RKO (cell line): ENCODE measurements around the gene CHPT1.

Source experiments
- DNase-seq: peaks from one replicate; pipeline ENCODE4 v3.0.0-alpha.2; 2016; ENCODE audit warnings: low spot score

Gene CHPT1

GRCh38 chr12:101763246-101763931, 65.9 kb downstream of the CHPT1 start:
- no peak for DNase-seq

GRCh38 chr12:101764051-101764792, 66.8 kb downstream of the CHPT1 start:
- DNase-seq = no peak

DNA sequence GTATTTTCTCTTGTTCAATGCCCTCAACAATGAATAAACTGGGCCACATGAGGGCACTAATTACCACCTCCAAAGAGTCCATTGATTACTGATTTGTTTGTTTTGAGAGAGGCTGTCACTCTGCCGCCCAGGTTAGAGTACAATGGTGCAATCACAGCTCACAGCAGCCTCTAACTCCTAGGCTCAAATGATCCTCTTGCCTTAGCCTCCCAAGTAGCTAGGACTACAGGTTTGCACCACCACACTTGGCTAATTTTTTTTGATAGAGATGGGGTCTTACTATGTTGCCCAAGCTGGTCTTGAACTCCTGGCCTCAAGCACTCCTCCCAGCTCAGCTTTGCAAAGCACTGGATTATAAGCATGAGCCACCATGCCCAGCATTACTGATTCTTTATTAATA, 70.1 kb downstream of the CHPT1 start:
- DNase-seq = no peak

- no peak for DNase-seq
These were observed 71.3 kb downstream of the CHPT1 start for GRCh38 chr12:101768781-101769180.

DNA sequence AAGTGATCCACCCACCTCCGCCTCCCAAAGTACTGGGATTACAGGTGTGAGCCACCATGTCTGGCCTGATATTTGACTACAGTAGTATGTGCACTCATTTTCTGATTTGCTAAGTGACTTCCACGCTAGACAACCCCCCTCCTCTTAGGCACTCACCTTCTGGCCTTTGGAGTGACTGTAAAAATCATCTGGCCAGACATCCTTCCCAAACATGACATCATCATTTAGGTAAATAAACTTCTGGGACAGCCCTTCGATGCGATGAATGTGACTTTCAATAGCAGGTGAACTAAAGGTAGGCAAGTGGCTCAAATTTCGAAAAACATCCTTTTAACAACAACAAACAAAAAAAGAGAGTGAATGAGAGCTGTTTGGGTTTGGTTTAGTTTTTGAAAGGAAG, 72.4 kb downstream of the CHPT1 start:
- DNase-seq = no peak

DNA sequence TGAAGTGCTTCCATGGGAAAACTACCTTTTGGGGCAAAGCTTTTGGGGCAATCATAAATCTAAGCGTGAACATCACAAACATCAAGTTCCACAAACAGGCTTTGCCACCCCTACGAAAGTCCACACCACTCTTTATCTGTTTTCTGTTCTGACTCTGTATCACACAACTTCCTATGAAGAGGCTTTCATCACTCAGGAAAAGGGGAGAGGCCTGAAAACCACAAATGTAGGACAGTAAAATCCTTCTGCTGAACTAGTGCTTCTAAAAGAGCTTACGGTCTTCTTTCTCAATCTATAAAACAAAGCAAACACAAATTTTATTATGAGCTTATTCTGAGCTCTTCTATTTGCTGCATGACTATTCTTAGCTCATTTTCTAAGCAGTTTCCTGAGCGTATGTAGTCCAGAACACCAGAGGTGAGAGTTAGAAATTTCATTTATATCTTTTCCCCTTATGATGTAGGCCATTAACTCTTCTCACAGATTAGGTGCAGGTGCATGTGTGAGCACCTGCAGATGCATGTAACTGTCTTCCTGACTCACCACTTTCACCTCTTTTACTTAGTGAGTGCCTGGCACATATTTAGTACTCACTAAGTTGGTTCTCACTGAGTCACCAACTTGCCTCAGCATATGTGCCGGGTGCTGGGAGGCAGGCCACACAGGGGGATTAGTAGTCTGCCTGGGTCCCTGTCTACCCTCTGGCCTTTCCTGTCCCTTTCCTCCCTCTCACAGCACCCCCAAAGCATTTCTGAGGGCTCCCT, 74.8 kb downstream of the CHPT1 start:
- no peak for DNase-seq

GRCh38 chr12:101773650-101774162, 76.3 kb downstream of the CHPT1 start:
- DNase-seq = peak; percentile 71

GRCh38 chr12:101775816-101776215, 78.4 kb downstream of the CHPT1 start:
- no peak for DNase-seq

- DNase-seq = no peak
These were observed 80.0 kb downstream of the CHPT1 start for GRCh38 chr12:101777485-101777884.

DNA sequence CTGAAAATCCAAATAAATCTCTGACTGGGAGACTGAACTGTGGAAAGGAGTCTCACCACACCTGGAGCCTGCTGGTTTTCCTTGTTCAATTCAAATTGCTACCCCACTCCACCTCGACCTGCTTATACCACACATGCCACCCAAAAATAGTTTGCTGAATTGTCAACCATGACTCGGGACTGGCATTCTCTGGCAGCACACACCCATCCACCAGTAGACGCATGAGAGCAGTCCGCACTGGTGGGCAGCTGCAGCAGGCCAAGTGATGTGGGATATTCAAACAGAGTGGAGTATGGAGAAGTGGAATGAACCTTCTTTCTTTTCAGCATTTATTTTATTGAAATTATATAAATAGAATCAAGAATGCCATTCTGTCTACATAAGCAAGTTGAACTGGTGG, 80.5 kb downstream of the CHPT1 start:
- no peak for DNase-seq
